Dermis blood vessel endothelial cell (primary cell): ENCODE results near the gene ZNF518B. TPM values are rescaled to one million over a fixed set of nuclear protein-coding genes. Genes with fewer than 3 reads are reported as not detected.

Experiments
- DNase-seq: peaks from one replicate; pipeline ENCODE4 v3.0.0; 2010
- total RNA-seq: library from RNA; depleted of rRNA; stranded (reverse); fragments of >200 nt; gene quantifications from 2 replicates; pipeline ENCODE4 v1.2.3, GENCODE V29; 2014

The ZNF518B gene
- 43.7 and 46.7 TPM in 2 replicates for total RNA-seq

GRCh38 chr4:10457255-10457801 is at the start of gene ZNF518B:
ZNF518B (minus strand) TSS chr4:10457426; CDS start chr4:10446328, 11,098 bp downstream.
- peak; percentile 80 for DNase-seq

- DNase-seq, result no peak
Measured at GRCh38 chr4:10506077-10506476, 48.9 kb upstream of the ZNF518B start.

GRCh38 chr4:10504570-10505179 is 47.4 kb upstream of the ZNF518B start:
- DNase-seq, result no peak

GRCh38 chr4:10502717-10503116 is 45.5 kb upstream of the ZNF518B start:
- no peak for DNase-seq

GRCh38 chr4:10500776-10501175 is 43.5 kb upstream of the ZNF518B start:
- DNase-seq, result no peak

GRCh38 chr4:10496200-10496599 is 39.0 kb upstream of the ZNF518B start:
- DNase-seq, result no peak

GRCh38 chr4:10495651-10496050 is 38.4 kb upstream of the ZNF518B start:
- DNase-seq, result no peak

GRCh38 chr4:10492464-10492863 is 35.2 kb upstream of the ZNF518B start:
- DNase-seq, result no peak

- DNase-seq, result no peak
Measured at GRCh38 chr4:10491401-10491800, 34.2 kb upstream of the ZNF518B start.

- no peak for DNase-seq
Measured at GRCh38 chr4:10490996-10491395, 33.8 kb upstream of the ZNF518B start.

- no peak for DNase-seq
Measured at GRCh38 chr4:10482913-10483312, 25.7 kb upstream of the ZNF518B start.

GRCh38 chr4:10480616-10481015 is 23.4 kb upstream of the ZNF518B start:
- no peak for DNase-seq

GRCh38 chr4:10478621-10479020 is 21.4 kb upstream of the ZNF518B start:
- no peak for DNase-seq

GRCh38 chr4:10470505-10470904 is 13.3 kb upstream of the ZNF518B start:
- no peak for DNase-seq

GRCh38 chr4:10466161-10466560 is 8.9 kb upstream of the ZNF518B start:
- DNase-seq, result no peak

GRCh38 chr4:10462876-10463275 is 5.7 kb upstream of the ZNF518B start:
- no peak for DNase-seq

- DNase-seq, result no peak
Measured at GRCh38 chr4:10461850-10462400, 4.7 kb upstream of the ZNF518B start.

- peak; percentile 84 for DNase-seq
Measured at GRCh38 chr4:10461091-10461849, 4.0 kb upstream of the ZNF518B start.

GRCh38 chr4:10460313-10461047 is 3.3 kb upstream of the ZNF518B start:
- no peak for DNase-seq

- DNase-seq, result no peak
Measured at GRCh38 chr4:10459305-10459704, 2.1 kb upstream of the ZNF518B start.

- DNase-seq, result peak; percentile 54
Measured at GRCh38 chr4:10458177-10458576, 951 bp upstream of the ZNF518B start.

GRCh38 chr4:10456595-10457254 is 501 bp downstream of the ZNF518B start:
- peak; percentile 73 for DNase-seq

- DNase-seq, result no peak
Measured at GRCh38 chr4:10456260-10456594, 999 bp downstream of the ZNF518B start.
